A549 (cell line): Measurements from ENCODE around the gene CTTN. TPM values are rescaled to one million over a fixed set of nuclear protein-coding genes. Genes with fewer than 3 reads are reported as not detected.
A peak's percentile ranks its signal among the peaks of the same experiment; 100 is the strongest.

Source experiments
- ATAC-seq, 2 experiments: fragments of 200-7000 bp in 1 of 2; fragments of >200 bp in 1 of 2; cut with Nextera tagmentation in 1 of 2; cut with Tn5 transposase in 1 of 2; 3 replicates each; pipeline versions ENCODE4 v1.8.0 to v1.9.1; 2018 to 2020; ENCODE audit warnings: mild to moderate bottlenecking in 1 of 2, moderate library complexity in 1 of 2
- CTCF ChIA-PET: fragments of 300-600 bp; sonication (Branson Sonifier 250); formaldehyde crosslinking; extraction: SDS; loops from one replicate; lab custom pipeline; 2021; ENCODE audit warnings: antibody characterized with exemption, inconsistent platforms; lab: Yijun Ruan, JAX
- POLR2A ChIA-PET: fragments of 350-600 bp; formaldehyde crosslinking; extraction: SDS; loops from one replicate; lab custom pipeline; 2021; ENCODE audit warnings: antibody characterized with exemption, inconsistent platforms; lab: Yijun Ruan, JAX
- DNase-seq, 2 experiments: peaks; one replicate each; pipeline versions ENCODE4 v3.0.0 to v3.0.0-alpha.2; 2011 to 2016; ENCODE audit warnings: low read depth in 1 of 2, low spot score in 1 of 2
- FAIRE-seq: peaks from 2 replicates; lab custom pipeline; 2011; peaks lifted over from hg19 to GRCh38; lab: Jason Lieb, UNC
- H3K27ac ChIP-seq, 2 experiments: fragments of >200 bp; sonication (Bioruptor Twin); formaldehyde crosslinking; 3 replicates each; pipeline ENCODE4 v1.5.1; 2016 to 2017
- H3K4me1 ChIP-seq: fragments of >200 bp; sonication (Bioruptor Twin); formaldehyde crosslinking; 3 replicates; pipeline ENCODE4 v1.6.1; 2016
- H3K4me2 ChIP-seq: fragments of >200 bp; sonication (Bioruptor Twin); formaldehyde crosslinking; 3 replicates; pipeline ENCODE4 v1.6.1; 2016
- H3K4me3 ChIP-seq: fragments of >200 bp; sonication (Bioruptor Twin); formaldehyde crosslinking; 3 replicates; pipeline ENCODE4 v1.5.1; 2016
- H3K9me3 ChIP-seq: fragments of >200 bp; sonication (Bioruptor Twin); formaldehyde crosslinking; 3 replicates; pipeline ENCODE4 v1.6.1; 2016
- CHD2 ChIP-seq: fragments of 150-350 bp; IDR thresholded peaks from 2 replicates; pipeline ENCODE4 v1.6.1; 2014; ENCODE audit warnings: low read length; ENCODE audit not compliant: partially characterized antibody
- EHF ChIP-seq: fragments of 250-450 bp; sonication (Bioruptor Pico); IDR thresholded peaks from 2 replicates; pipeline ENCODE4 v1.5.0; 2020; ENCODE audit warnings: mild to moderate bottlenecking
- EHMT2 ChIP-seq: fragments of 200-600 bp; sonication (generic); IDR thresholded peaks from 2 replicates; pipeline ENCODE4 v1.6.1; 2016; ENCODE audit warnings: antibody characterized with exemption, low read depth, mild to moderate bottlenecking, moderate library complexity
- EP300 ChIP-seq, 2 experiments: fragments of >200 bp; sonication (Bioruptor Twin); formaldehyde crosslinking; IDR thresholded peaks; 2 replicates in 1 of 2; 3 replicates in 1 of 2; pipeline ENCODE4 v1.6.1; 2016 to 2017
- FOSL2 ChIP-seq, 2 experiments: fragments of 450-650 bp in 1 of 2; fragments of >200 bp in 1 of 2; sonication (Bioruptor Twin) in 1 of 2; formaldehyde crosslinking; IDR thresholded peaks; 2 replicates each; pipeline versions ENCODE4 v1.5.0 to v1.6.1; 2016 to 2020; ENCODE audit warnings: mild to moderate bottlenecking in 1 of 2, moderate library complexity in 1 of 2
- HDAC2 ChIP-seq: fragments of 200-600 bp; sonication (generic); IDR thresholded peaks from 2 replicates; pipeline ENCODE4 v1.6.1; 2016
- HOXB5 ChIP-seq: fragments of 250-450 bp; sonication (Bioruptor Pico); IDR thresholded peaks from 2 replicates; pipeline ENCODE4 v1.5.0; 2020; ENCODE audit warnings: mild to moderate bottlenecking, moderate library complexity
- JUN ChIP-seq, 2 experiments: fragments of >200 bp; sonication (Bioruptor Twin); formaldehyde crosslinking; IDR thresholded peaks; 2 replicates in 1 of 2; 3 replicates in 1 of 2; pipeline ENCODE4 v1.6.1; 2016 to 2017
- NFE2L2 ChIP-seq: fragments of 150-350 bp; conservative IDR thresholded peaks from 2 replicates; pipeline ENCODE4 v1.6.1; 2014; ENCODE audit warnings: low read length
- NPAS2 ChIP-seq: fragments of 250-450 bp; sonication (Bioruptor Pico); IDR thresholded peaks from 2 replicates; pipeline ENCODE4 v1.8.0; 2022; ENCODE audit warnings: mild to moderate bottlenecking, moderate library complexity, borderline replicate concordance
- POLR2A ChIP-seq: IDR thresholded peaks from 2 replicates; pipeline ENCODE4 v1.6.1; 2012; ENCODE audit warnings: mild to moderate bottlenecking, low read length
- RAD21 ChIP-seq, 2 experiments: fragments of >200 bp in 1 of 2; sonication (Bioruptor Twin) in 1 of 2; formaldehyde crosslinking in 1 of 2; IDR thresholded peaks in 1 of 2; conservative IDR thresholded peaks in 1 of 2; 2 replicates in 1 of 2; 3 replicates in 1 of 2; pipeline ENCODE4 v1.6.1; 2012 to 2018; ENCODE audit warnings: inconsistent platforms in 1 of 2
- SMC3 ChIP-seq: fragments of >200 bp; sonication (Bioruptor Twin); formaldehyde crosslinking; IDR thresholded peaks from 3 replicates; pipeline ENCODE4 v1.6.1; 2018; ENCODE audit warnings: inconsistent platforms
- SREBF2 ChIP-seq: fragments of 450-650 bp; IDR thresholded peaks from 2 replicates; pipeline ENCODE4 v1.6.1; 2014; ENCODE audit warnings: mild to moderate bottlenecking, moderate library complexity
- ZFP36 ChIP-seq: fragments of 450-650 bp; IDR thresholded peaks from 2 replicates; pipeline ENCODE4 v1.6.1; 2014; ENCODE audit warnings: borderline replicate concordance; ENCODE audit not compliant: partially characterized antibody
- WGBS: methylation state at CpG from one replicate; pipeline ENCODE4 v1.1.6; 2017; ENCODE audit errors: missing lambda C conversion rate; 5-methylcytosine and 5-hydroxymethylcytosine counted together
- polyA plus RNA-seq, 4 experiments: library from polyadenylated mRNA; depleted of rRNA in 3 of 4; stranded (reverse); fragments of >200 nt; fragmentation: RNase III in 1 of 4; extraction: RNeasy Plus Mini Kit Qiagen cat#74134 plus additional on column Dnase treatment in 1 of 4; gene quantifications; 2 replicates in 3 of 4; 3 replicates in 1 of 4; pipeline ENCODE4 v1.2.3, GENCODE V29; 2011 to 2017
- TF ChIP-seq, protein P1 (sequence below): fragments of 250-450 bp; sonication (Bioruptor Pico); IDR thresholded peaks from 2 replicates; pipeline ENCODE4 v1.5.0; 2020; ENCODE audit warnings: low read depth, mild to moderate bottlenecking, moderate library complexity
- TF ChIP-seq, protein P2 (sequence below): IDR thresholded peaks from 2 replicates; pipeline ENCODE4 v1.6.1; 2012; ENCODE audit warnings: low read depth, borderline replicate concordance
- TF ChIP-seq, protein P3 (sequence below): fragments of >200 bp; sonication (Bioruptor Twin); formaldehyde crosslinking; IDR thresholded peaks from 2 replicates; pipeline ENCODE4 v1.6.1; 2016
- TF ChIP-seq, protein P4 (sequence below): fragments of >200 bp; sonication (Bioruptor Twin); formaldehyde crosslinking; IDR thresholded peaks from 3 replicates; pipeline ENCODE4 v1.5.1; 2016

CTTN gene
- polyA plus RNA-seq, 2 of the 4 experiments (the other 2 are of a cell fraction): 140 to 214 TPM

DNA sequence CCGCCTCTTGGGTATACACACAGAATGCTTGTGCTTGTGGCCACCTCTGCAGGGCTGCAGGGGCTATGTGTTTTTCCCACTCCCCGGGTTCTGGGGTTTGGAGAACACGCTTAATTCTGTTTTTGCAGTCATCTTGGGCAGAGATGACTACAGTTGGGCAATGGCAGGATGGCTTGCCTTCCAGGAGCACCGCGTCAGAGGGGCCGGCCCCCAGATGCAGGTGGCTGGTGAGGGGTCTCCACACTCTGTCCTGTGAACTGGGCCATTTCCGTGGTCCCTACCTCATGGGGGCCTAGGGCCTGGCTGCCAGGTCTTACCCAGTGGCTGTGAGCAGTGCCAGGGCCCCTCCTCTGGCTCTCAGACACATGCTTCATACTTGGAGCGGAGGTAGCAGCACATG, 68.3 kb downstream of the CTTN start:
- no peak overlapping the region for H3K4me3 ChIP-seq
- WGBS: 96% methylated on average over 7 of the region's 8 CpGs
- FAIRE-seq (no peak), ATAC-seq (peak; percentile 10 to 26; a peak in 4 of 6 replicates), DNase-seq (no peak)
- TF ChIP-seq EP300 (IDR thresholded peaks at IDR 0.05): no peak
- TF ChIP-seq JUN (IDR thresholded peaks at IDR 0.05): 0 out of 5 replicates have a peak, but pooled peaks of 1 of the 2 experiments have one; percentile 10
- H3K4me2 ChIP-seq: no peak overlapping the region
- no peak overlapping the region for H3K27ac ChIP-seq
- ChIA-PET POLR2A (no interaction called here), CTCF (interaction anchor here (0.6 to 3.4 kb wide), 14 partner anchors 9 to 610 kb away, joined by 3 to 22 read pairs (median 4); no protein-coding TSS in a partner anchor)
- no peaks in the 10 kb centered on the region for H3K9me3 ChIP-seq
- H3K4me1 ChIP-seq: no peaks in the 10 kb centered on the region

DNA sequence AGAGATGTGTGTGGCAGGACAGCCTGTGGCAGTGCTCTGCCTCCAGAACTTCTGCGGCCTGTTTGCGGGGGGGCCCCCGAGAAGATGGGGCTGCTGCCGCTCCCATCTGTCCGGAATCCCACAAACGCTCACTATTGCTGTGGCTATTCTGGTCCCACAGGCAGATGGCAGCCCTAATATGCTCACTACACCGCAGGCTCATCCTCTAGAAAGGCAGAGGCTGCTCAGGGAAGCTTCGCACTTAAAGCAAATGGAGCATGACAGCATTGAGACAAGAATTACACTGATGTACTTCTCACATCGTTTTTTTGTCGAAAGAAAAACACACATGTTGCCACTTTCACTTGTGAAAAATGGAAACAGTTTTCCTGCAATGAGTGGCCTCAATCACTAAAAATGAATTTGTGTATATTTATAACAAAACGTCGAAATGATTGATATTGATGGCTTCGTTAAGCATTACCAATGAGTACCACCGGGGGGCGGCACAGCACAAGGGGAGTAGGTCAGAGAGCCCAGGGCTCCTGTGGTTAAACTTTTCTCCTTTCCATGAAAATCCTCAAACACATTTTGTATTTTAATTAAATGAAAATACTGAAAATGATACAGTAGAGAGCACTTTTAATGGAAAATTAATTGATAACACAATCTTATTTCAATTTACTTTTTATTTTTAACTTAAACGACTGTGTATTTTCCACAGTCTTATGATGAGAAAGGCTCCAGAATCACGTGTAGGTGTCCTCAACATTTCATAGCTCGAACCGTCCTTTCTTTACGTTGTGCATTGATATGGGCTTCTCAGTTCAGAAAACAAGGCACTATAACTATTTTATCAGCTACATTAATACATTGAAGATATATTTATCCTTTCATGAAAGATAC, 69.1 kb downstream of the CTTN start:
- ChIA-PET POLR2A (no interaction called here), CTCF (interaction anchor here (0.6 to 3.4 kb wide), 27 partner anchors 8 to 872 kb away, joined by 3 to 22 read pairs (median 3); partner anchors contain the start of gene SHANK2)
- no peaks in the 10 kb centered on the region for H3K9me3 ChIP-seq
- 37% methylated on average over 20 of the region's 20 CpGs for WGBS
- ATAC-seq (peak; percentile 22 to 67; a peak in 3 of 6 replicates), DNase-seq (peak; percentile 51 to 57), FAIRE-seq (no peak)
- TF ChIP-seq POLR2A (no peak), ZFP36 (no peak), NPAS2 (CRISPR knock-in tag) (no peak), EP300 (IDR thresholded peaks at IDR 0.05) (no peak), EHMT2 (no peak), EHF (CRISPR knock-in tag) (no peak), RAD21 (conservative IDR thresholded peaks at IDR 0.05 in 1 of 2, IDR thresholded peaks at IDR 0.05 in 1 of 2) (peak; percentile 92 to 95), CHD2 (no peak), HOXB5 (peak; percentile 94), HDAC2 (no peak), FOSL2 (IDR thresholded peaks at IDR 0.05) (no peak), FOSL2 (CRISPR knock-in tag; IDR thresholded peaks at IDR 0.05) (no peak), SMC3 (peak; percentile 77), SREBF2 (no peak), NFE2L2 (no peak)
- TF ChIP-seq, protein P1, sequence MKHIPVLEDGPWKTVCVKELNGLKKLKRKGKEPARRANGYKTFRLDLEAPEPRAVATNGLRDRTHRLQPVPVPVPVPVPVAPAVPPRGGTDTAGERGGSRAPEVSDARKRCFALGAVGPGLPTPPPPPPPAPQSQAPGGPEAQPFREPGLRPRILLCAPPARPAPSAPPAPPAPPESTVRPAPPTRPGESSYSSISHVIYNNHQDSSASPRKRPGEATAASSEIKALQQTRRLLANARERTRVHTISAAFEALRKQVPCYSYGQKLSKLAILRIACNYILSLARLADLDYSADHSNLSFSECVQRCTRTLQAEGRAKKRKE: no peak
- TF ChIP-seq, protein P2, sequence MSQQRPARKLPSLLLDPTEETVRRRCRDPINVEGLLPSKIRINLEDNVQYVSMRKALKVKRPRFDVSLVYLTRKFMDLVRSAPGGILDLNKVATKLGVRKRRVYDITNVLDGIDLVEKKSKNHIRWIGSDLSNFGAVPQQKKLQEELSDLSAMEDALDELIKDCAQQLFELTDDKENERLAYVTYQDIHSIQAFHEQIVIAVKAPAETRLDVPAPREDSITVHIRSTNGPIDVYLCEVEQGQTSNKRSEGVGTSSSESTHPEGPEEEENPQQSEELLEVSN: no peak
- TF ChIP-seq, protein P3, sequence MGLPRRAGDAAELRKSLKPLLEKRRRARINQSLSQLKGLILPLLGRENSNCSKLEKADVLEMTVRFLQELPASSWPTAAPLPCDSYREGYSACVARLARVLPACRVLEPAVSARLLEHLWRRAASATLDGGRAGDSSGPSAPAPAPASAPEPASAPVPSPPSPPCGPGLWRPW: no peak
- TF ChIP-seq, protein P4, sequence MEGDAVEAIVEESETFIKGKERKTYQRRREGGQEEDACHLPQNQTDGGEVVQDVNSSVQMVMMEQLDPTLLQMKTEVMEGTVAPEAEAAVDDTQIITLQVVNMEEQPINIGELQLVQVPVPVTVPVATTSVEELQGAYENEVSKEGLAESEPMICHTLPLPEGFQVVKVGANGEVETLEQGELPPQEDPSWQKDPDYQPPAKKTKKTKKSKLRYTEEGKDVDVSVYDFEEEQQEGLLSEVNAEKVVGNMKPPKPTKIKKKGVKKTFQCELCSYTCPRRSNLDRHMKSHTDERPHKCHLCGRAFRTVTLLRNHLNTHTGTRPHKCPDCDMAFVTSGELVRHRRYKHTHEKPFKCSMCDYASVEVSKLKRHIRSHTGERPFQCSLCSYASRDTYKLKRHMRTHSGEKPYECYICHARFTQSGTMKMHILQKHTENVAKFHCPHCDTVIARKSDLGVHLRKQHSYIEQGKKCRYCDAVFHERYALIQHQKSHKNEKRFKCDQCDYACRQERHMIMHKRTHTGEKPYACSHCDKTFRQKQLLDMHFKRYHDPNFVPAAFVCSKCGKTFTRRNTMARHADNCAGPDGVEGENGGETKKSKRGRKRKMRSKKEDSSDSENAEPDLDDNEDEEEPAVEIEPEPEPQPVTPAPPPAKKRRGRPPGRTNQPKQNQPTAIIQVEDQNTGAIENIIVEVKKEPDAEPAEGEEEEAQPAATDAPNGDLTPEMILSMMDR: peak; percentile 92
- no peak overlapping the region for H3K4me2 ChIP-seq
- no peaks in the 10 kb centered on the region for H3K4me1 ChIP-seq
- no peak overlapping the region for H3K27ac ChIP-seq
- no peak overlapping the region for H3K4me3 ChIP-seq
